DMS 273 (cell line): ENCODE measurements around the gene TRAPPC3.
"Not testable (repeated sequence)": the region's sequence is repeated elsewhere in the genome, so short reads cannot be mapped to it uniquely, and the experiment has no call there.

Source experiments
- DNase-seq: peaks from one replicate; lab custom pipeline; 2025; ENCODE audit not compliant: unreplicated experiment; lab: John Stamatoyannopoulos, UW

Gene TRAPPC3

DNA sequence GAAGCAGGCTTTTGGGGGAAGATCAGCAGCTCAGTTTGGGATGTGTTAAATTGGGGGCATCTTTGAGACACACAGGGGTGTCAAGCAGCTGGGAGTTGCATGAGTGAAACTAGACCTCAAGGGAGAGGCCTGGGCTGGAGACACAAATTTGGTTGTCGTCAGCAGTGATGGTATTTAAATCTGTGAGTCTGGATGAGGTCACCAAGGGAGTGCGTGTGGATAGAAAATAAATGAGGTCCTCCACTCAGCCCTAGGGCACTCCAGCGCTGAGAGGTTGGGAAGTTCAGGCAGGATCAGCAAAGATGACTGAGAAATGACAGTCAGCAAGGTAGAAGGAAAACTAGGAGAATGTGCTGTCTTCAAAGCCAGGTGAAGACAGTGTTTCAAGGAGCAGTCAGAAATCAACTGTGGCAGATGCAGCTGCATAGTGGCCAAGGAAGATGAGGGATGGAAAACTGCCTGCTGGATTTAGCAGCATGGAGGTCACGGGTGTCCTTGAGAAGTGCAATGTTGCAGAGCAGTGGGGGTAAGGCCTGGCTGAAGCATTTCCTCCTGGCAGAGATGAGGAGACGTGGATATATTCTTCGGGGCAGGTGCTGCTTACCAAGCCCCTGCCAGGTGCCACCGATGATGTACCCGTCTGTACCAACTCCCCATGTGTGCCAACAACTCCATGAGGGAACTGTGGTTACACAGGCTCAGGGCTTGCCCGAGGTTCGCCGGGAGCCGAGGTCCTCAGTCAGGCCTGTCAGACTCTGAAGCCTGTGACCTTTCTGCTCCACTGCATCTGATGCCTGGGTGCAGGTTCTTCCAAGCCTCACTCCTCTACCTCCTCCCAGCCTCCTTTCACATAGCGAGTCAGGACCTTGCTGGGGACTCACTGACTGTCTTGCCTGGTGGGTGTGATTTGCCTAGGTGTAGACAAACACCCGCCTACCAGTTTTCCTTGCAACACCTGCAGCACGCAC lies 17.9 kb upstream of the TRAPPC3 start:
- no peak for DNase-seq

- DNase-seq: no peak
These were observed 16.9 kb upstream of the TRAPPC3 start for GRCh38 chr1:36166136-36166535.

- DNase-seq: no peak
These were observed 15.9 kb upstream of the TRAPPC3 start for GRCh38 chr1:36165145-36165544.

DNA sequence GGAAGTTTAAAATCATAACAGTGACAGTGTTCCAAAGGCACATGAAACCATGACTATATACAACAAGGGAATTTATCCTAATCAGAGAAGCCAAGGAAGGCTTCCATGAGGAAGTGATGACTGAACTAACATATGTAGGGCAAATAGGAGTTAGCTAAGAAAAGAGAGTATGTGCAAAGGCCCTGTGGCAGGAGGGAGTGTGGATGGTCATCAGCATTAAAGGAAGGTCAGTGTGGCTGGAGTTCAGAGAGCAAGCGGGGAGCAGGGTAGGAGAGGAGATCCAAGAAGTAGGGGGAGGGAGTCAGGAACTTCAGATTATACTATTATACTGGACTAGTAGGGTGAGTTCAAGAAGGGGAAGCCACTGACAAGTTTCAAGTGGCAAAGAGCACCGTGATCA lies 15.1 kb upstream of the TRAPPC3 start:
- DNase-seq: no peak

DNA sequence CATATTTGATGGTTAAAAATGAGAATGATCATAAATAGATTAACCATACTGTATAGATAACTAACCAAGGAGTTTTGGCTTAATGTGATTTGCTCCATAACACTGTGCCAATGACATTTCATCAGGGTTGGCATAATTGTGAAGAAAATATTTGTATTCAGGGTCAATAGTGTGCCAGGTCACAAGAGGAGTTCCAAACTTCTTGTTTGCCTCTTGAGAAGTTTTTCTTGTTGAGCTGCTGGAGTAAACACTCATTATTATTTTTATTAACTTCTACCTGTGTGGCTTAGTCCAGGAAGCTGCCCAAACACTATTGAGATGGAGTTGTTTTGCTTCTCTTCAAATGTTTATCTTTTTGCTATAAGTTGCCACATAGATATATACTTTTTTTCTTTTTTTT lies 14.1 kb upstream of the TRAPPC3 start:
- DNase-seq: no peak

GRCh38 chr1:36162680-36163239 lies 13.5 kb upstream of the TRAPPC3 start:
- no peak for DNase-seq

DNA sequence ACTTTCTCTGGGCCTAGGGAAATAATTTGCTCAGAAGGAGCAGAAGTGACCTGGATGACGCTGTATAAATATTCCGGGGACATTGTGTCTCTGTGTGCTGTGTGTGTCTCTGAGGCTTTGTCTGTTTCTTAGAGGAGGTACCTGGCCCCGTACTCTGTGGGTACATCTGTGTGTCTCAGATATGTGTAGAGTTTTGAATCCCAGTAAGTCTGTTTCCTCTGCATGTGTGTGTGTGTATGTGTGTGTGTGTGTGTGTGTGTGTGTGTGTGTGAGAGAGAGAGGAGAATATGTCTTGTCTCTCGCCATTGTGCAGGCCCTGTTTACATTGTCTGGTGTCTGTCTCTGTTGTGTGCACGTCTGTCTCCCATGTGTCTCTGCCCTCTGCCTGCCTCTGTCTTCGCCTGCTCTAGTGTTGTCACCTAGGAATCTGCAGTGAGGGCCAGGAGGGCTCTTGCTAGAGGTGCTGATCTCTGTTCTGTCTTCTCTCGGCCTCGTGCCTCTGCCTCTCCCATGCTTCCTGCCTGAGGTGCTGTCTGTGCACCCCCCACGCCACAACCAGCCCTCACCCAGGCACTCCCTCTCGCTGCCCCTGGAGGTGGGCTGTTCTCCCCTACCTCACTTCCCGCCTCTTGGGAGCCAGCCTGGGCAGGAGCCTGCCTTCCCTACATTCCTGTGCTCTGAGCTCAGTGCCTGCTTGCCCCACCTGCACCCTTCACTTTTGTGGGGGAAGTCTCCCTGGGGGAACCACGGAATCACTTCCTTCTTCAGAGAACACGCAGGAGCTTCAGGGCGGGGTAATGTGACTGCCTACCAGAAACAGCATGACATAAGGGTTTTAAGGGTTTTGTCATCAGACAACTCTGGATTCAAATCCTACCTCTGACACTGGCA lies 12.6 kb upstream of the TRAPPC3 start:
- no peak for DNase-seq

- DNase-seq: peak; percentile 46
These were observed 11.7 kb upstream of the TRAPPC3 start for GRCh38 chr1:36160949-36161485.

GRCh38 chr1:36160388-36160948 lies 11.2 kb upstream of the TRAPPC3 start:
- DNase-seq: no peak

DNA sequence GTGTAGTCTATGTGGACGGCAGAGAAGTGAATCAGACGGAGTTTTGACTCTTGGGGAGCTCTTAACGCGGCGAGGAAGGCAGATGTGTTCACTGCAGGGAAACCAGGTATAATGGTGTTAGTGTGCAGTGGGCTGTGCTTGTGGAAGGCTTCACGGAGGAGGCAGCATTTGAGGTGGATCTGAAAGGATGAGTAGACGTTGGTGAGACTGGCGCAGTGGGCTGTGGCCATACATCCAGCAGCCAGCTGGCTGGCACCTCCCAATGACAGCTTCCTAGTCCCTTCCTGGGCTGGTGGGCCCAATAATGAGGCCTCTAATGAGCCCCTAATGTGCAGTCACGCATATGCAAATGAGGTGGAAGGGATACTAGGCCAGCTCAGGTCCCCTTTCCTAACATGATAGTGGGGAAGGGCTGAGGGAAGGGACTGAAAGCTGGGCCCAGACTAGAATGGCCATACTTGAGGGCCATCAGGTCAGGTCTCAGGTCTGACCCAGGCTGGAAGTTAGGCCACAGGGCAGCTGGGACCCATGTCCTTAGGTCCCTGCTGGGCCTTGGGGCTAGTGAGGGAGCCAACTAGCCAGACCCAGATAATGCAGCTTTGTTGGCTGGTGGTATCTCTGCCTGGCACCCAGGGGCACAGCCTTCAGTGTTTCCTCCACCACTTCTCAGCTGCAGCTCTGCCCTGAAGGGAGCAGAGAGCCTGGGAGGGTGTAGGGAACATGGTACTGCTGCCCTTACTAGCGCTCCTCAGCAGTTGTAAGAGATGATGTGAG lies 10.5 kb upstream of the TRAPPC3 start:
- DNase-seq: no peak

DNA sequence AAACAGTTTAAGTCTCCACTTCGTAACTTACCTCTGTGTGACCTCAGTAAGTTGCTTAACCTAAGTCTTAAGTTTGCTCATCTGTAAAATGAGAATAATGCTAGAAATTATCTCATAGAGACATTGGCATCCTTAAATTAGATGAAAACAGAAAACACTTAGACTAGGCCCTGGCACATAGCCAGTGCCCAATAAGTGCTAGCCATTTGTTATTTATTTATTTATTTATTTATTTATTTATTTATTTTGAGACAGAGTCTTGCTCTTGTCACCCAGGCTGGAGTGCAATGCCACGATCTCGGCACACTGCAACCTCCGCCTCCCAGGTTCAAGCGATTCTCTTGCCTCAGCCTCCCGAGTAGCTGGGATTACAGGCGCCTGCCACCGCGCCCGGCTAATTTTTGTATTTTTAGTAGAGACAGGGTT lies 9.6 kb upstream of the TRAPPC3 start:
- DNase-seq: not testable (repeated sequence)

DNA sequence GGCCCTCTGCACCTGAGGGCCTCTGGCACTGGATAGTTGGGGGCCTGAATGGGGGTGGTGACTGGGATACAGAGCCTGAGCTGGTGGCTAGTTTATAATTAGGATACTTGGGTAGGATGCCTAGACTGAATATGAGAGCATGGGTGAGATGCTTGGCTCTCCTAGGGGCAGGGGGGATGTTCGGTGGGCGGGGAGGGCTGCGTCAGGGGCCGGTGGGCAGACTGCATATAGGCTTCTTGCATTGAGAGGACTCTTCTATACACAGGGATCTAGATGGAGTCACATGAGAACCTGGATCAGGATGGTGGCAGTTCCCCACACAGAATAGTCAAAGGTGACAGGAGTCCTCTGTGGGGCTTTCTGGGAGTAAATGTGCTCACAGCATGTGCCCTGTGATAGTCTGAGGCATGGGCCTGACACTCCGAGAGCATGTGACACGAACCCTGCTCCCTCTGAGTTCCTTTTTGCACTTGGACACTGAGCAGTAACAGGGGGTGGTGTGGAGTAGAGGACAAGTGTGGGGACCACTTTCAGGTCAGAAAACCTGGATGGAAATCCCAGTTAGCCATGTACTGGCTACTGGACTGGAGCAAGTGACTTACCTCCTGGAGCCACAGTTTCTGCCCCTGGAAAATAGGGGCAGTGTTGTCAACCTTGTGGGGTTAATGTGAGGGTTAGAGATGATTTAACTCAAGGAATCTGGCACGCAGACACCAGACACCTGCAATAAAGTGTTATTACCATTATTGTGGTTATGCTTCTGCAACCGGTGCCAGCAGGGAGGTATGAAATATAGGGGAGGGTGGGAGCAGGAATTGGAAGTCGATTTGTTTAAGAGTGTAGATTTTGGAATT lies 8.9 kb upstream of the TRAPPC3 start:
- DNase-seq: no peak

DNA sequence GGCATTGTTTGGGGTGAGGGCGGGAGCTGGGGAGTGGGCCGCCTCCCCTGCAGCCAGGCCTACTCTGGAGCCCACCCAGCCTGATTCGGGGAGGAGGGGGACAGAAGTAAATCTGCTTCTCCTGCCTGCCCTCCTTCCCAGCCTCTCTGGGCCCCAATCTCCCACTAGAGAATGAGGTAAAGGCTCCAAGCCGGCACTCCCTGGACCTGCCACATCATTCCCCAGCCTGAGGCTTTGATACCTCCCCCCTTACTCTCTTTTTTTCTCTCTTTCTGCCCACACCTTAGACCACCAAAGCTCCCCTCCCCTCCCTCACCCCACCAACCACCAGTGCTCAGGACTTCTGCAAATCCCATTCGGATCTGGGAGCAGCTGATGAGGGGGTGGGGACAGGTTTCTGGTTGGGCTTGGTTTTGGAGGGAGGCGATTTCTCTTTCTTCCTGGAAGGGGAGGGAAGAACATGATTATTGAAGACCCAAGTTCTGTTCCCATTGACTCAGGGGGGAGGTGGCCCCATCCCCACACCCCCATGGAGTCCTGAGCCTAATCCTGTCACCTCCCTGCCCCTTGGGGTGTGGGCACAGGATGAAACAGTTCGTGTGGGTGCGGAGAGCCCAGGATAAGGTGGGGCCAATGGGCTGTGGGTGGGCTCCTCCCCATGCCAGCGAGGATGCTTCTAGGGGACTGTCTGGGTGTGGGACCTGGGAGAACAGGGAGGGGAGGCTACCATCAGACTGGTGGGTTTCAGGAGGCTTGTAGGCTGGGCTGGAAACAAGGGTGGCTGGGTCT lies 8.0 kb upstream of the TRAPPC3 start:
- peak; percentile 65 for DNase-seq

GRCh38 chr1:36156329-36157114 lies 7.2 kb upstream of the TRAPPC3 start:
- DNase-seq: peak; percentile 84

GRCh38 chr1:36155408-36156328 lies 6.4 kb upstream of the TRAPPC3 start, which contains the start of gene MAP7D1:
MAP7D1 (plus strand) TSS chr1:36156160; CDS start chr1:36156418, 258 bp downstream.
- DNase-seq: peak; percentile 94

DNA sequence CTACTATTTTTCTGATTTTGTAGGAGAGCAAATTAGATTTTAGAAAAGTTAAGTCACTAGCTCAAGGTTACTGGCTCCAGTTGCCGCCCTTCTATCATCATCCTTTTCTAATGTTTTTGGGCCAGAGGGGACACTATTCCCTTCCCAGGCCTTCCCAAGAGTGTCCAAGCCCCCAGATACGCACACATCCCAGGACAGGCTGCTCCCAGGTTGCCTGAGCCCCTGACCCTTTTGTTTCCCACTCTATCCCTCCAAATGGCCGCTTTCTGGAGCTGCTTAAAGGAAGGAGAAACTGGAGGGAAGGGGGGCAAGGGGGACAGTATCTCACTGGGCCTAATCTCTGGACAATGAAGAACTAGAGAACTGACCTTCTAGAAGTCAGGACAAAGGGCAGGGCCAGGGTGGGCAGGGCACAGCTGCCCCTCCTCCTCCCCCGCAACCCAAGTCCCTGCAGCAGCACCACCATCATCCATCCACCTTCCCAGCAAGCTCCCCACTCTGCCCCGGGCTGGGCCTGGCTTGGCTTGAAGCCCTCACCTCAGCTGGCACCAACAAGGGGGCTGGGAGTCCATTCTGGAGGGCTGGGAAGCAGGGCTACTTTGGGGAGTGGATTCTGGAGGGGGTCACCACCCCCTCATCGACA lies 5.6 kb upstream of the TRAPPC3 start:
- peak; percentile 79 for DNase-seq
